NB4 (cell line): ENCODE results near the gene ACAA2.

ENCODE experiments used
- MYC ChIP-seq: IDR thresholded peaks from 2 replicates; pipeline ENCODE4 v1.6.1; 2011; ENCODE audit warnings: low read depth, low read length
- TF ChIP-seq, protein P1 (sequence below): IDR thresholded peaks from one replicate; pipeline ENCODE4 v1.5.1; 2012; ENCODE audit warnings: low read depth, low read length

DNA sequence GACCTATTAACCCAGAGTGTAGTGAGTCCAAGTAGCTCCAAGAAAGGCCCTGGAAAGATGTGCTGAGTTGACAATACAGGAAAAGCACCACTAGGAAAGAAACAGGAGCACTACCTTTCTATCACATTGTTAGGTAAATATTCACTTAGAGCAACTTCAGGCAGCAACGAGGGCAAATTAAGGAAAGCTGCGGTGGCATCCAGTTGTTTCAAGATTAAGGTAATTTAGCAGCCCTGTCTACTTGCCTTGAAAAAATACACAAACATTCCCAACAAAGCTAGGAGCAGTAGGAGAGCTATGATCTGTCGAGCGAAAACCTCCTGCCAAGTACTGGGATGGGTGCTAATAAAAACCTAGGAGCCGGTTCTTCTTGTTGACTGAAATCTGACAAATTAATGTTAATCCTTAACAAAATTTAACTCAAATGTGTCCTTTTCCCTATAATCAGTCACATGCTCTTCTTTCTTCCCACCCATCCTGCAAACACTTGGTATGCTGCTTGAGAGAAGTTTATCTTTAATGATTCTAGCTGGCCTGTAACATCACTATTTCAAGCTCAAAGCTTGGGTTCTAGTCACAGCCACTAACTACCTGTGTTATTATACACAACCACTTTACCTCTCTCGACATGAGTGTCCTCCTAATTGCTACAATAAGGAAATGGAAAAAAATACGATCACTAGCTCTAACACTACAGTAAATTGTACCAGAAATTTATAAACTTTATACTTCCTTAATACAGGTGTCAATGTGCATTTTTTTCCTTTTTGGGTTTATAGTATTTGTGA, 2.0 kb downstream of the ACAA2 start:
- TF ChIP-seq, protein P1, sequence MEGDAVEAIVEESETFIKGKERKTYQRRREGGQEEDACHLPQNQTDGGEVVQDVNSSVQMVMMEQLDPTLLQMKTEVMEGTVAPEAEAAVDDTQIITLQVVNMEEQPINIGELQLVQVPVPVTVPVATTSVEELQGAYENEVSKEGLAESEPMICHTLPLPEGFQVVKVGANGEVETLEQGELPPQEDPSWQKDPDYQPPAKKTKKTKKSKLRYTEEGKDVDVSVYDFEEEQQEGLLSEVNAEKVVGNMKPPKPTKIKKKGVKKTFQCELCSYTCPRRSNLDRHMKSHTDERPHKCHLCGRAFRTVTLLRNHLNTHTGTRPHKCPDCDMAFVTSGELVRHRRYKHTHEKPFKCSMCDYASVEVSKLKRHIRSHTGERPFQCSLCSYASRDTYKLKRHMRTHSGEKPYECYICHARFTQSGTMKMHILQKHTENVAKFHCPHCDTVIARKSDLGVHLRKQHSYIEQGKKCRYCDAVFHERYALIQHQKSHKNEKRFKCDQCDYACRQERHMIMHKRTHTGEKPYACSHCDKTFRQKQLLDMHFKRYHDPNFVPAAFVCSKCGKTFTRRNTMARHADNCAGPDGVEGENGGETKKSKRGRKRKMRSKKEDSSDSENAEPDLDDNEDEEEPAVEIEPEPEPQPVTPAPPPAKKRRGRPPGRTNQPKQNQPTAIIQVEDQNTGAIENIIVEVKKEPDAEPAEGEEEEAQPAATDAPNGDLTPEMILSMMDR: no peak
- TF ChIP-seq MYC: no peak
